Measurements from ENCODE around the gene CD48. TPM values are rescaled to one million over a fixed set of nuclear protein-coding genes. Genes with fewer than 3 reads are reported as not detected.

The CD48 gene
- total RNA-seq, 2 experiments from 2014 or later, result 131 to 150 TPM

GRCh38 chr1:160636547-160636946 is 75.1 kb downstream of the CD48 start:
- BruUV-seq (replicated peaks), result no TSS peak
- CTCF ChIA-PET (ENCODE audit: unreplicated experiment), result no interaction called here
- POLR2A ChIA-PET, result no interaction called here
- Histone ChIP-seq H4K20me1 (ENCODE audit: insufficient read depth, low read length) (no peaks in the 10 kb centered on the region), H3K27ac (ENCODE audit: low read depth, low read length, poor library complexity, severe bottlenecking) (no peak overlapping the region), H3K4me1 (ENCODE audit: insufficient read depth, low read length, poor library complexity, severe bottlenecking) (peaks cover 31% of the 10 kb centered on the region), H3K4me2 (ENCODE audit: low read length) (no peak overlapping the region), H3K79me2 (ENCODE audit: insufficient read depth, low read depth, low read length) (no peaks in the 10 kb centered on the region), H3K36me3 (ENCODE audit: insufficient read depth, low read length) (no peaks in the 10 kb centered on the region), H3K9me3 (ENCODE audit: low read length) (no peaks in the 10 kb centered on the region), H2AFZ (ENCODE audit: low read length) (no peak overlapping the region), H3K9me2 (ENCODE audit: insufficient read depth, low read length) (no peaks in the 10 kb centered on the region), H3K4me3 (ENCODE audit: low read depth, low read length, poor library complexity, severe bottlenecking) (no peak overlapping the region)
- intact Hi-C loops (cut with micrococcal nuclease; ENCODE audit: unreplicated experiment), result no loop called here
- no peak for DNase-seq (ENCODE audit: low spot score)
- TF ChIP-seq EZH2phosphoT487 (IDR thresholded peaks at IDR 0.05; ENCODE audit: borderline replicate concordance, low read depth, low read length) (no peak), CTCF (conservative IDR thresholded peaks at IDR 0.05; ENCODE audit: low read length) (no peak)

- Histone ChIP-seq H3K9me3 (ENCODE audit: low read length) (no peaks in the 10 kb centered on the region), H3K79me2 (ENCODE audit: insufficient read depth, low read depth, low read length) (no peaks in the 10 kb centered on the region), H3K27ac (ENCODE audit: low read depth, low read length, poor library complexity, severe bottlenecking) (no peak overlapping the region), H3K4me3 (ENCODE audit: low read depth, low read length, poor library complexity, severe bottlenecking) (no peak overlapping the region), H2AFZ (ENCODE audit: low read length) (no peak overlapping the region), H3K9me2 (ENCODE audit: insufficient read depth, low read length) (no peaks in the 10 kb centered on the region), H4K20me1 (ENCODE audit: insufficient read depth, low read length) (no peaks in the 10 kb centered on the region), H3K4me2 (ENCODE audit: low read length) (no peak overlapping the region), H3K36me3 (ENCODE audit: insufficient read depth, low read length) (no peaks in the 10 kb centered on the region), H3K4me1 (ENCODE audit: insufficient read depth, low read length, poor library complexity, severe bottlenecking) (peaks cover 29% of the 10 kb centered on the region)
- no TSS peak for BruUV-seq (replicated peaks)
- TF ChIP-seq EZH2phosphoT487 (IDR thresholded peaks at IDR 0.05; ENCODE audit: borderline replicate concordance, low read depth, low read length) (no peak), CTCF (conservative IDR thresholded peaks at IDR 0.05; ENCODE audit: low read length) (no peak)
- intact Hi-C loops (cut with micrococcal nuclease; ENCODE audit: unreplicated experiment), result no loop called here
- ChIA-PET CTCF (ENCODE audit: unreplicated experiment) (no interaction called here), POLR2A (interaction anchor here (0.7 to 0.8 kb wide), 2 partner anchors 17 to 37 kb away, joined by 4 to 6 read pairs; no protein-coding TSS in a partner anchor)
- DNase-seq (ENCODE audit: low spot score), result no peak
These were observed 75.5 kb downstream of the CD48 start for GRCh38 chr1:160636076-160636475.

GRCh38 chr1:160634543-160635491 is 76.8 kb downstream of the CD48 start:
- peaks cover 34% of the 10 kb centered on the region for H3K4me1 ChIP-seq (ENCODE audit: insufficient read depth, low read length, poor library complexity, severe bottlenecking)
- no peaks in the 10 kb centered on the region for H3K79me2 ChIP-seq (ENCODE audit: insufficient read depth, low read depth, low read length)
- no peak for DNase-seq (ENCODE audit: low spot score)
- H3K4me2 ChIP-seq (ENCODE audit: low read length), result no peak overlapping the region
- intact Hi-C loops (cut with micrococcal nuclease; ENCODE audit: unreplicated experiment), result no loop called here
- BruUV-seq (replicated peaks), result no TSS peak
- H3K36me3 ChIP-seq (ENCODE audit: insufficient read depth, low read length), result no peaks in the 10 kb centered on the region
- POLR2A ChIA-PET, result interaction anchor here (0.7 to 0.8 kb wide), 2 partner anchors 19 to 38 kb away, joined by 4 to 6 read pairs; no protein-coding TSS in a partner anchor
- no peak overlapping the region for H3K4me3 ChIP-seq (ENCODE audit: low read depth, low read length, poor library complexity, severe bottlenecking)
- no peak overlapping the region for H3K27ac ChIP-seq (ENCODE audit: low read depth, low read length, poor library complexity, severe bottlenecking)
- no peaks in the 10 kb centered on the region for H4K20me1 ChIP-seq (ENCODE audit: insufficient read depth, low read length)
- no peak overlapping the region for H2AFZ ChIP-seq (ENCODE audit: low read length)
- CTCF ChIA-PET (ENCODE audit: unreplicated experiment), result no interaction called here
- no peak for TF ChIP-seq EZH2phosphoT487 (IDR thresholded peaks at IDR 0.05; ENCODE audit: borderline replicate concordance, low read depth, low read length)
- TF ChIP-seq CTCF (conservative IDR thresholded peaks at IDR 0.05; ENCODE audit: low read length), result no peak
- H3K9me2 ChIP-seq (ENCODE audit: insufficient read depth, low read length), result no peaks in the 10 kb centered on the region
- no peaks in the 10 kb centered on the region for H3K9me3 ChIP-seq (ENCODE audit: low read length)

All from OCI-LY7 (cell line).